Measurements from ENCODE around the gene SERTAD3. TPM values are rescaled to one million over a fixed set of nuclear protein-coding genes. Genes with fewer than 3 reads are reported as not detected.
"Not testable (repeated sequence)": the region's sequence is repeated elsewhere in the genome, so short reads cannot be mapped to it uniquely, and the experiment has no call there.

Gene SERTAD3
- total RNA-seq, 2 donors from 2014 or later: 26.5 to 36.0 TPM

DNA sequence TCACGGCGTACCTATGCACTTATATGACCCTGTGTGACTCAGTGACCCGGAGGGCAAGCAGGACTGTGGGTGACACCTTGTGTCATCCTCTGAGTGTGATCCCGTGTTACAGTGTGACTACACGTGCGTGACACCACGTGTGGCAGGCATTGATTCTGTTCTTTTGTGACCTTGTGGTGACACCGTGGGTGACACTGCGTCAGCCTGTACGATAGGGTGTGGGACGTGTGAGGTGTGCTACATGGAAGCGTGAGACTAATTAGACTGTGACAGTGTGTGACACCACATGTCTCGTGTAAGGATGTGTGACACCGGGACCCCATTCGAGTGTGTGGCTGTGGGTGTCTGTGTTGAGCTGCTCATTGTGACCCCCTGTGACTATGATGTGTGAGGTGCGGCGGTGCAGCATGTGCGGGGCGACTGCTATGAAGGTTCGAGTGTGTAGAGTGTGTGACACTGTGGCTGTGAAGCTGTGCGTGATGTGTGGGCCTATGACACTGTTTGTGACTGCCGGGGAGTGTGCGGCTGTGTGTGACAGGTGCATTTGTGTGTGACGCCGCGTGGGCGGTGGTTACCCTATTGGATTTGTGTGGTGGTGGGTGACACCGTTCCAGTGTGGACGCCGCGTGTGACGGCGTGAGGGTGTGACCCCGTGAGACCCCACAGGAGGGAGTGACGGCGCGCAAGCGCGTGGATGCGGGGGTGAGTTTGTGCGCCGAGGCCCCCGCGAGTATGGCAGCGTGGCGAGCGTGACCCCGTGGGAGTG is 22.3 kb upstream of the SERTAD3 start:
- H3K4me1 ChIP-seq: peaks cover 16% of the 10 kb centered on the region
- H3K27me3 ChIP-seq: peaks cover 6% of the 10 kb centered on the region
- no peaks in the 10 kb centered on the region for H3K9me3 ChIP-seq
- peak overlapping the region; percentile 85 for H3K4me3 ChIP-seq
- H3K9ac ChIP-seq (ENCODE audit: low read depth in 2 of 2, low read length in 2 of 2): peak overlapping the region; percentile 58 to 77
- intact Hi-C loops (cut with DNase I): loop anchor here (10.0 kb wide), 1 partner anchor 162 kb away; no protein-coding TSS in a partner anchor
- peak; percentile 37 for DNase-seq
- TF ChIP-seq, protein P1, sequence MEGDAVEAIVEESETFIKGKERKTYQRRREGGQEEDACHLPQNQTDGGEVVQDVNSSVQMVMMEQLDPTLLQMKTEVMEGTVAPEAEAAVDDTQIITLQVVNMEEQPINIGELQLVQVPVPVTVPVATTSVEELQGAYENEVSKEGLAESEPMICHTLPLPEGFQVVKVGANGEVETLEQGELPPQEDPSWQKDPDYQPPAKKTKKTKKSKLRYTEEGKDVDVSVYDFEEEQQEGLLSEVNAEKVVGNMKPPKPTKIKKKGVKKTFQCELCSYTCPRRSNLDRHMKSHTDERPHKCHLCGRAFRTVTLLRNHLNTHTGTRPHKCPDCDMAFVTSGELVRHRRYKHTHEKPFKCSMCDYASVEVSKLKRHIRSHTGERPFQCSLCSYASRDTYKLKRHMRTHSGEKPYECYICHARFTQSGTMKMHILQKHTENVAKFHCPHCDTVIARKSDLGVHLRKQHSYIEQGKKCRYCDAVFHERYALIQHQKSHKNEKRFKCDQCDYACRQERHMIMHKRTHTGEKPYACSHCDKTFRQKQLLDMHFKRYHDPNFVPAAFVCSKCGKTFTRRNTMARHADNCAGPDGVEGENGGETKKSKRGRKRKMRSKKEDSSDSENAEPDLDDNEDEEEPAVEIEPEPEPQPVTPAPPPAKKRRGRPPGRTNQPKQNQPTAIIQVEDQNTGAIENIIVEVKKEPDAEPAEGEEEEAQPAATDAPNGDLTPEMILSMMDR (IDR thresholded peaks at IDR 0.05): no peak
- no peaks in the 10 kb centered on the region for H3K36me3 ChIP-seq
- peak overlapping the region; percentile 94 for H3K27ac ChIP-seq

DNA sequence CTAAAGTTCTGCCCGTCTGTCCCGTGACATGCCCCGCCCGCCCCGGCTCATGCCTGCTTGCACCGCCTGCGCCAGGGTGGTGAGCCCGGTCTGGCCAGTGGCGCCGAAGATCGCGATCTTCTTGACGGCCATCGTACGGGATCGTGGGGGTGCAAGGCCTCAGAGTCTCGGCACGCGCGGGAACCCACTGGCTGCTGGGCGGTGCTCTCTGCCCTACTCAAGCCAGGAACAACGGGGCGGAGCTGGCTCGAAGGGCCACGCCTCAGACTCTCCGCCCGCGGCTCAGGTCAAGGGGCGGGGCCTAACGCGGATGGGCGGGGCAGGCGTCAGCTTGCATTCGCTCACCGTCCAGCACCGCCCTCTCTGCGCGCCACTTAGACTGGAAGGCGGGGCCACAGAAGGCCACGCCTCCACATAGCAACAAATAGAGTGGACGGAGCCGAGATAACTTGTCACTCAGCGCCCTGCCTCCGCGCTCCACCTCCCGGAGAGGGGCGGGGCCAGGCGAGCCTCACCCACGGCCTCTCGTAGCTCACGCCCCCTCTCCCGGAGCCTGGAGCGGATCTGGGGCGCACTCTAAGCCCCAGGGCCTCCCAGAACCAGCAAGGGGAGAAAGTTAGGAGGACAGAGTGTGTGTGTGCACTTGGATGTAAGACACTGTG is 21.6 kb upstream of the SERTAD3 start, which contains the start of gene BLVRB:
BLVRB (minus strand) TSS at position 189 of the 662 bp plus-strand sequence; CDS start at position 132, 57 bp downstream.
- H3K27me3 ChIP-seq: peaks cover 6% of the 10 kb centered on the region
- no peaks in the 10 kb centered on the region for H3K9me3 ChIP-seq
- TF ChIP-seq, protein P1 (IDR thresholded peaks at IDR 0.05): no peak
- intact Hi-C loops (cut with DNase I): loop anchor here (10.0 kb wide), 1 partner anchor 161 kb away; no protein-coding TSS in a partner anchor
- peak within 1 kb of the TSS; percentile 85 to 95 for H3K9ac ChIP-seq (ENCODE audit: low read depth in 2 of 2, low read length in 2 of 2)
- DNase-seq: peak; percentile 100
- peaks cover 16% of the 10 kb centered on the region for H3K4me1 ChIP-seq
- peak within 1 kb of the TSS; percentile 94 for H3K27ac ChIP-seq
- no peaks in the 10 kb centered on the region for H3K36me3 ChIP-seq
- H3K4me3 ChIP-seq: peak within 1 kb of the TSS; percentile 85

DNA sequence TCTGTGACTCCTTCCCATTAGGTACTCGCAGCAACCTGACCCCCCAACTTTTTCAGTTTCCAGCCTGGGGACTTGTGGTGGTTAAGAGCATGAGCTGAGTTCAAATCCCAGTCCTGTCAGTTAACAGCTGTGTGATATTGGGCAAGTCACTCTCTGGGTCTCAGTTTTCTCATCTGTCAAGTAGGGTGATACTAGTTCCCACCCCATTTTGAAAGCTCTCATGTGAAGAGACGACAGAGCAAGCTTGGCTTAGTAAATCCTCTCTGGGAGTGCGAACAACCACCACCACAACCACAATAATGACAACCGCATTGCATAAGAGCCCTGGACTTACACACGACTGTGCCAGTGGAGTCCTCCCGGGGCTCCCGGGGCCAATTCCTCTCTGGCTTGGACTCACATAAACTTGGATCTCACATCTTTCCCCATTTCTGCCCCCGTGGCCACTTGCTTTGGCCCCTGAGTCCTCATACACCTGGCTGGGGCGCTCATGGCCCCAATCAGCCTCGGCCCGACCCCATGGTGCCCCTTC is 21.0 kb upstream of the SERTAD3 start:
- Histone ChIP-seq H3K9ac (ENCODE audit: low read depth in 2 of 2, low read length in 2 of 2) (peak overlapping the region; percentile 85 to 95), H3K4me1 (peaks cover 16% of the 10 kb centered on the region), H3K27me3 (peaks cover 6% of the 10 kb centered on the region), H3K9me3 (no peaks in the 10 kb centered on the region), H3K27ac (peak overlapping the region; percentile 94), H3K36me3 (no peaks in the 10 kb centered on the region), H3K4me3 (peak overlapping the region; percentile 85)
- DNase-seq: no peak
- TF ChIP-seq, protein P1 (IDR thresholded peaks at IDR 0.05): no peak
- intact Hi-C loops (cut with DNase I): loop anchor here (10.0 kb wide), 1 partner anchor 160 kb away; no protein-coding TSS in a partner anchor

DNA sequence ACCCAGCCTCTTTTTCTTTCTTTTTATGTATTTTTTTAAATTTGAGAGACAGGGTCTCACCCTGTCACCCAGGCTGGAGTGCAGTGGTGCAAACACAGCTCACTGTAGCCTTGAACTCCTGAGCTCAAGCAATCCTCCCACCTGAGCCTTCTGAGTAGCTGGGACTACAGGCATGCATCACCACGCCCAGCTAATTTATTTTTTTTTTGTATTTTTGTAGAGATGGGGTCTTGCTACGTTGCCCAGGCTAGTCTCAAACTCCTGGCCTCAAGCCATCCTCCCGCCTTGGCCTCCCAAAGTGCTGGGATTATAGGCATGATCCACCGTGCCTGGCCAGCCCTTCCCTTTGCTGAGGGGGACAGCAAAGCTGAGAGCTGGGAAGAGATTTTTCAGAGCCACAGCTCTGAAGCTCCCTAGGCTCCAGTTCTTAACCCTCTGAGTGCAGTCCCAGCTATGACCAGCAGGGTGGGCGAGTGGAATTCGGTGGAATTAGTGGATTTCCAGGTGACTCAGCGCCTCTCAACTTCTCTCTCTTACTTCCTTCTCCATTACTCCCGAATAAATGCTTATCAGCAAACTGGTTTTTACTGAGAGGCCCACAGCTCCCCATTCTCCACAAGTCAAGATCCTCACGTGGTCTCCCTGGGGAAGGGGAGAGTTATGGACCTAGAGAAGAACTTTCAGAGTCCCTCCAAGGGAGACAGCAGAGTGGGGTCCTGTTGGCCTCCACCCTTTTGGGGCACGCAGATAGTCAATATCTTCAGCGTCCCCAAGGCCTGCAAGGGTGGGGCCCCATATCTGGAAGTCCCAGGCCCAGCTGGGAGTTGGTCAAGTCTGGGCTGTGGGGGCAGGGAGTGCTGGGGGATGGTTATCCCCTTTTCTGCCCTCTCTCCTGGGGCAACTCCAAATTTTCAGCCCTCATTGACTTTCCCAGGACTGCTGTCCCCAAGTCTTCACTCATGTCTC is 20.2 kb upstream of the SERTAD3 start:
- Histone ChIP-seq H3K27ac (peak overlapping the region; percentile 94), H3K9ac (ENCODE audit: low read depth in 2 of 2, low read length in 2 of 2) (peak overlapping the region; percentile 85 to 95), H3K4me1 (peaks cover 16% of the 10 kb centered on the region), H3K36me3 (no peaks in the 10 kb centered on the region), H3K4me3 (peak overlapping the region; percentile 85), H3K9me3 (no peaks in the 10 kb centered on the region), H3K27me3 (peaks cover 6% of the 10 kb centered on the region)
- peak; percentile 95 for DNase-seq
- TF ChIP-seq, protein P1 (IDR thresholded peaks at IDR 0.05): peak; percentile 90
- intact Hi-C loops (cut with DNase I): loop anchor here (10.0 kb wide), 1 partner anchor 160 kb away; no protein-coding TSS in a partner anchor

DNA sequence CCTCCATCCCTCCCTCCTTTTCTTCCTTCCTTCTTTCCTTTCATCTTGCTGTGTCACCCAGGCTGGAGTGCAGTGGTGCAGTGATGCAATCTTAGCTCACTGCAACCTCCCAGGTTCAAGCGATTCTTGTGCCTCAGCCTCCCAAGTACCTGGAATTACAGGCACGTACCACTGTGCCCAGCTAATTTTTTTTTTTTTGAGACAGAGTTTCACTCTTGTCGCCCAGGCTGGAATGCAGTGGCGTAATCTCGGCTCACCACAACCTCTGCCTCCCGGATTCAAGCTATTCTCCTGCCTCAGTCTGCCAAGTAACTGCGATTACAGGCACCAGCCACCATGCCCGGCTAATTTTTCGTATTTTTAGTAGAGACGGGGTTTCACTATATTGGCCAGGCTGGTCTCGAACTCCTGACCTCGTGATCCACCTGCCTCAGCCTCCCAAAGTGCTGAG is 19.5 kb upstream of the SERTAD3 start:
- not testable (repeated sequence) for H3K4me3 ChIP-seq; H3K9ac ChIP-seq (ENCODE audit: low read depth in 2 of 2, low read length in 2 of 2); H3K36me3 ChIP-seq; H3K27ac ChIP-seq; H3K27me3 ChIP-seq; H3K9me3 ChIP-seq; DNase-seq
- intact Hi-C loops (cut with DNase I): loop anchor here (10.0 kb wide), 1 partner anchor 159 kb away; no protein-coding TSS in a partner anchor
- H3K4me1 ChIP-seq: peaks cover 16% of the 10 kb centered on the region

All from colonic mucosa (tissue), 4 donors.